Ovary (tissue), 3 donors: ENCODE measurements around the gene CETN1.

ENCODE experiments used
- CTCF ChIP-seq, 3 donors: fragments of 450-650 bp in 2 of 3; fragments of 200-600 bp in 1 of 3; IDR thresholded peaks; one replicate each; pipeline versions ENCODE4 v1.5.1 to v1.8.0; 2016 to 2022; ENCODE audit warnings: antibody characterized with exemption in 3 of 3, mild to moderate bottlenecking in 1 of 3
- POLR2A ChIP-seq: fragments of 450-650 bp; IDR thresholded peaks from one replicate; pipeline ENCODE4 v1.6.1; 2017; ENCODE audit warnings: antibody characterized with exemption, mild to moderate bottlenecking, moderate library complexity
- donor health status: DM: no; HTN: no; CAD: no.

- TF ChIP-seq CTCF (IDR thresholded peaks at IDR 0.05) (no peak), POLR2A (no peak)
Measured at GRCh38 chr18:600107-600506, 19.9 kb downstream of the CETN1 start.
